ENCODE results near the gene LDLRAD3. TPM values are rescaled to one million over a fixed set of nuclear protein-coding genes. Genes with fewer than 3 reads are reported as not detected.

The LDLRAD3 gene
- polyA plus RNA-seq, 1 donor (not counting 4 experiments of a cell fraction or from before 2014, with no cell fraction given) = 13.1 TPM

GRCh38 chr11:36230779-36231699, 287.2 kb downstream of the LDLRAD3 start:
- Histone ChIP-seq H3K4me1 (ENCODE audit: control insufficient read depth, extremely low read depth, insufficient read depth, low read length) (no peaks in the 10 kb centered on the region), H3K27me3 (ENCODE audit: control insufficient read depth, extremely low read depth, insufficient read depth, low read length) (no peaks in the 10 kb centered on the region), H3K4me3 (ENCODE audit: control insufficient read depth in 2 of 3, extremely low read depth in 1 of 3, insufficient read depth in 2 of 3, low read depth in 1 of 3, low read length in 3 of 3) (no peak overlapping the region), H3K27ac (ENCODE audit: control insufficient read depth, insufficient read depth, low read length) (no peak overlapping the region), H3K36me3 (ENCODE audit: control insufficient read depth in 2 of 2, extremely low read depth in 1 of 2, insufficient read depth in 2 of 2, low read length in 2 of 2) (peaks cover 3 to 8% of the 10 kb centered on the region in 2 experiments), H4K20me1 (ENCODE audit: control insufficient read depth, extremely low read depth, insufficient read depth, low read length) (peaks cover 3% of the 10 kb centered on the region), H3K4me2 (ENCODE audit: control insufficient read depth, extremely low read depth, insufficient read depth, low read depth, low read length) (no peak overlapping the region), H3K9ac (ENCODE audit: control insufficient read depth, extremely low read depth, insufficient read depth, low read length) (no peak overlapping the region), H2AFZ (ENCODE audit: control insufficient read depth, low read length) (no peak overlapping the region), H3K9me1 (ENCODE audit: control insufficient read depth, extremely low read depth, insufficient read depth, low read length) (no peaks in the 10 kb centered on the region), H3K79me2 (ENCODE audit: control insufficient read depth, insufficient read depth, low read length) (no peaks in the 10 kb centered on the region), H3K9me3 (ENCODE audit: control insufficient read depth, low read depth, low read length) (no peaks in the 10 kb centered on the region)
- TF ChIP-seq, protein P1, sequence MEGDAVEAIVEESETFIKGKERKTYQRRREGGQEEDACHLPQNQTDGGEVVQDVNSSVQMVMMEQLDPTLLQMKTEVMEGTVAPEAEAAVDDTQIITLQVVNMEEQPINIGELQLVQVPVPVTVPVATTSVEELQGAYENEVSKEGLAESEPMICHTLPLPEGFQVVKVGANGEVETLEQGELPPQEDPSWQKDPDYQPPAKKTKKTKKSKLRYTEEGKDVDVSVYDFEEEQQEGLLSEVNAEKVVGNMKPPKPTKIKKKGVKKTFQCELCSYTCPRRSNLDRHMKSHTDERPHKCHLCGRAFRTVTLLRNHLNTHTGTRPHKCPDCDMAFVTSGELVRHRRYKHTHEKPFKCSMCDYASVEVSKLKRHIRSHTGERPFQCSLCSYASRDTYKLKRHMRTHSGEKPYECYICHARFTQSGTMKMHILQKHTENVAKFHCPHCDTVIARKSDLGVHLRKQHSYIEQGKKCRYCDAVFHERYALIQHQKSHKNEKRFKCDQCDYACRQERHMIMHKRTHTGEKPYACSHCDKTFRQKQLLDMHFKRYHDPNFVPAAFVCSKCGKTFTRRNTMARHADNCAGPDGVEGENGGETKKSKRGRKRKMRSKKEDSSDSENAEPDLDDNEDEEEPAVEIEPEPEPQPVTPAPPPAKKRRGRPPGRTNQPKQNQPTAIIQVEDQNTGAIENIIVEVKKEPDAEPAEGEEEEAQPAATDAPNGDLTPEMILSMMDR (optimal IDR thresholded peaks at IDR 0.05 in 1 of 3, IDR thresholded peaks at IDR 0.05 in 1 of 3, conservative IDR thresholded peaks at IDR 0.05 in 1 of 3; ENCODE audit: extremely low read depth in 1 of 3, insufficient read depth in 2 of 3, low read length in 3 of 3) = no peak
- TF ChIP-seq EZH2 (IDR thresholded peaks at IDR 0.05; ENCODE audit: low read length) = no peak
- FAIRE-seq = no peak
- dilution Hi-C loops (cut with MboI; ENCODE audit: extremely low pct_ligation_motif_present, low sequenced_read_pairs) = no loop called here
- no peak for DNase-seq (ENCODE audit: low read depth, low spot score)

DNA sequence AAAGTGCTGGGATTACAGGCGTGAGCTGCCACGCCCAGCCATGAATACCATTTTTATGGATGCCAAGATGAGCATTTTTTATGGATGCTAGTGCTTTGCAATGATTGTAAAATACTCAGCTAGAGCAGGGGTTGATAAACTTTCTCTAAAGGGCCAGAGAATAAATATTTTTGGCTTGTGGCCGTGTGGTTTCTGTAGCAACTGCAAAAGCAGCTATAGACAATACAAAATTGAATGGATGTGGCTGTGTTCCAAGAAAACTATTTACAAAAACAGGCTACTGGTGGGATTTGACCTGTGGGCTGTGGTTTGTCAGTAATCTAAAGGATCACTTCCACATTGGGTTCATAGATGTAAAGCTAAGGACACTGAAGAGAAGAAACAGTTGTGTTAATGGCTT, 289.3 kb downstream of the LDLRAD3 start:
- H3K9me1 ChIP-seq (ENCODE audit: control insufficient read depth, extremely low read depth, insufficient read depth, low read length) = no peaks in the 10 kb centered on the region
- H3K27ac ChIP-seq (ENCODE audit: control insufficient read depth, insufficient read depth, low read length) = no peak overlapping the region
- no peak overlapping the region for H2AFZ ChIP-seq (ENCODE audit: control insufficient read depth, low read length)
- H3K4me3 ChIP-seq (ENCODE audit: control insufficient read depth in 2 of 3, extremely low read depth in 1 of 3, insufficient read depth in 2 of 3, low read depth in 1 of 3, low read length in 3 of 3) = no peak overlapping the region
- FAIRE-seq = no peak
- H3K36me3 ChIP-seq (ENCODE audit: control insufficient read depth in 2 of 2, extremely low read depth in 1 of 2, insufficient read depth in 2 of 2, low read length in 2 of 2) = peaks cover 0 to 8% of the 10 kb centered on the region in 2 experiments
- H4K20me1 ChIP-seq (ENCODE audit: control insufficient read depth, extremely low read depth, insufficient read depth, low read length) = peaks cover 3% of the 10 kb centered on the region
- TF ChIP-seq, protein P1 (optimal IDR thresholded peaks at IDR 0.05 in 1 of 3, IDR thresholded peaks at IDR 0.05 in 1 of 3, conservative IDR thresholded peaks at IDR 0.05 in 1 of 3; ENCODE audit: extremely low read depth in 1 of 3, insufficient read depth in 2 of 3, low read length in 3 of 3) = no peak
- no peak for TF ChIP-seq EZH2 (IDR thresholded peaks at IDR 0.05; ENCODE audit: low read length)
- no peaks in the 10 kb centered on the region for H3K4me1 ChIP-seq (ENCODE audit: control insufficient read depth, extremely low read depth, insufficient read depth, low read length)
- no peaks in the 10 kb centered on the region for H3K79me2 ChIP-seq (ENCODE audit: control insufficient read depth, insufficient read depth, low read length)
- no peak overlapping the region for H3K9ac ChIP-seq (ENCODE audit: control insufficient read depth, extremely low read depth, insufficient read depth, low read length)
- no peaks in the 10 kb centered on the region for H3K27me3 ChIP-seq (ENCODE audit: control insufficient read depth, extremely low read depth, insufficient read depth, low read length)
- dilution Hi-C loops (cut with MboI; ENCODE audit: extremely low pct_ligation_motif_present, low sequenced_read_pairs) = no loop called here
- no peaks in the 10 kb centered on the region for H3K9me3 ChIP-seq (ENCODE audit: control insufficient read depth, low read depth, low read length)
- no peak overlapping the region for H3K4me2 ChIP-seq (ENCODE audit: control insufficient read depth, extremely low read depth, insufficient read depth, low read depth, low read length)
- DNase-seq (ENCODE audit: low read depth, low spot score) = no peak

Data from keratinocyte (primary cell).